ENCODE results near the gene MYL6.

Gene MYL6

GRCh38 chr12:56198836-56199235 lies 40.7 kb downstream of the MYL6 start:
- H3K4me3 ChIP-seq (replicated peaks; ENCODE audit: low read depth, low read length) = no peak overlapping the region
- TF ChIP-seq, protein P1, sequence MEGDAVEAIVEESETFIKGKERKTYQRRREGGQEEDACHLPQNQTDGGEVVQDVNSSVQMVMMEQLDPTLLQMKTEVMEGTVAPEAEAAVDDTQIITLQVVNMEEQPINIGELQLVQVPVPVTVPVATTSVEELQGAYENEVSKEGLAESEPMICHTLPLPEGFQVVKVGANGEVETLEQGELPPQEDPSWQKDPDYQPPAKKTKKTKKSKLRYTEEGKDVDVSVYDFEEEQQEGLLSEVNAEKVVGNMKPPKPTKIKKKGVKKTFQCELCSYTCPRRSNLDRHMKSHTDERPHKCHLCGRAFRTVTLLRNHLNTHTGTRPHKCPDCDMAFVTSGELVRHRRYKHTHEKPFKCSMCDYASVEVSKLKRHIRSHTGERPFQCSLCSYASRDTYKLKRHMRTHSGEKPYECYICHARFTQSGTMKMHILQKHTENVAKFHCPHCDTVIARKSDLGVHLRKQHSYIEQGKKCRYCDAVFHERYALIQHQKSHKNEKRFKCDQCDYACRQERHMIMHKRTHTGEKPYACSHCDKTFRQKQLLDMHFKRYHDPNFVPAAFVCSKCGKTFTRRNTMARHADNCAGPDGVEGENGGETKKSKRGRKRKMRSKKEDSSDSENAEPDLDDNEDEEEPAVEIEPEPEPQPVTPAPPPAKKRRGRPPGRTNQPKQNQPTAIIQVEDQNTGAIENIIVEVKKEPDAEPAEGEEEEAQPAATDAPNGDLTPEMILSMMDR (IDR thresholded peaks at IDR 0.05; ENCODE audit: low read depth, low read length, missing control alignments) = no peak
- DNase-seq (ENCODE audit: extremely low read depth, low read depth) = no peak

DNA sequence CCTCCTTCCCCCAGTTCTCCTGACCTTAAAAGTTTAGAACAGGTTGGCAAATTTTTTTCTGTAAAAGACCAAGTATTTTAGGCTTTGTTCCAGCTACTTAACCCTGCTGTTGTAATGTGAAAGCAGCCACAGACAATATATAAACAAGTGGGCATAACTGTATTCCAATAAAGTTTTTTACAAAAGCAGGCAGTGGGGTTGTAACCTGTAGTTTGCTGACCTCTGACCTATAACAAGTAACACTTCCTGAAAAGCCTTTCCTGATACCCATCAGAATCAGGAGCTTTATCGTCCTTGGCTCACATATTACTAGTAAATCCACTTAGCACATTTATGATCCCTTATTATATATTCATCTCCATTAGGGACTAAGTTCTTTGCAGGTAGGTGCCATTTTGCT lies 44.2 kb downstream of the MYL6 start:
- TF ChIP-seq, protein P1 (IDR thresholded peaks at IDR 0.05; ENCODE audit: low read depth, low read length, missing control alignments) = no peak
- no peak for DNase-seq (ENCODE audit: extremely low read depth, low read depth)
- no peak overlapping the region for H3K4me3 ChIP-seq (replicated peaks; ENCODE audit: low read depth, low read length)

DNA sequence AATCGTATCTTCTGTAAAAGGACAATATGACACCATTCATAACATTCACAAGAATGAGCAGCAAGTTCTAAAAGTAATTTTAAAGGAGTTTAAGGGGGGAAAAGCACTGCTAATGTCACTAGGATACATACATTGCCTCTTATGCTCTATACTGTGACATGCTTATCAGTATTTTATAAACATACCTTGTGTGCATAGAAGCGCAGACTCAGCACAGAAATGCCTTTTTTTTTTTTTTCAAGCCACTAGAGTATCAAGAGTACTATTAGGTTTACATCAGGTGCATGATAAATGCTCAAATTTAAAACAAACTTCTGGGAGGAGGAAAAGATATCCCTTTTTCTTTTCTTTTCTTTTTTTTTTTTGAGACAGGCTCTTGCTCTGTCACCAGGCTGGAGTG lies 44.7 kb downstream of the MYL6 start:
- TF ChIP-seq, protein P1 (IDR thresholded peaks at IDR 0.05; ENCODE audit: low read depth, low read length, missing control alignments) = no peak
- no peak overlapping the region for H3K4me3 ChIP-seq (replicated peaks; ENCODE audit: low read depth, low read length)
- DNase-seq (ENCODE audit: extremely low read depth, low read depth) = no peak

DNA sequence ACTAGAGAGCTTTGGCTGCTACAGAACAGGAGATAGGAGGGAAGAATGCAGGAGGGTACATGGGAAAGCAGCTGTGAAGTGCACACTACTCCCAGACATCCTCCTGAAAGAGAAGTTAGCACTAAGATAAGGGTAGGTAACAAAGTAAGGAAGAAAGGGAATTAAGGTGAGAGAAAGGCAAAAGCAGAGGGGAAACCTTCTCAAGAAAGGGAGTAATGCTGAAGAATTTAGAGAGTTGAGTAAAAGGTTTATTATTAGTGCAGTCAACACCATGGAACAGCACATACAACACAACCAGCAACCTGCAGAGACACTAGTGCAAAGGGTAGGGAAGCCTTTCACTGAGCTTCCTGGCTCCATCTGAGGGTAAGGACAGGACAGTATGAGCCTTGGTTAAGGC lies 46.1 kb downstream of the MYL6 start:
- H3K4me3 ChIP-seq (replicated peaks; ENCODE audit: low read depth, low read length) = no peak overlapping the region
- DNase-seq (ENCODE audit: extremely low read depth, low read depth) = no peak
- TF ChIP-seq, protein P1 (IDR thresholded peaks at IDR 0.05; ENCODE audit: low read depth, low read length, missing control alignments) = no peak

- H3K4me3 ChIP-seq (replicated peaks; ENCODE audit: low read depth, low read length) = no peak overlapping the region
- TF ChIP-seq, protein P1 (IDR thresholded peaks at IDR 0.05; ENCODE audit: low read depth, low read length, missing control alignments) = no peak
- DNase-seq (ENCODE audit: extremely low read depth, low read depth) = no peak
These were observed 47.3 kb downstream of the MYL6 start for GRCh38 chr12:56205445-56205844.

DNA sequence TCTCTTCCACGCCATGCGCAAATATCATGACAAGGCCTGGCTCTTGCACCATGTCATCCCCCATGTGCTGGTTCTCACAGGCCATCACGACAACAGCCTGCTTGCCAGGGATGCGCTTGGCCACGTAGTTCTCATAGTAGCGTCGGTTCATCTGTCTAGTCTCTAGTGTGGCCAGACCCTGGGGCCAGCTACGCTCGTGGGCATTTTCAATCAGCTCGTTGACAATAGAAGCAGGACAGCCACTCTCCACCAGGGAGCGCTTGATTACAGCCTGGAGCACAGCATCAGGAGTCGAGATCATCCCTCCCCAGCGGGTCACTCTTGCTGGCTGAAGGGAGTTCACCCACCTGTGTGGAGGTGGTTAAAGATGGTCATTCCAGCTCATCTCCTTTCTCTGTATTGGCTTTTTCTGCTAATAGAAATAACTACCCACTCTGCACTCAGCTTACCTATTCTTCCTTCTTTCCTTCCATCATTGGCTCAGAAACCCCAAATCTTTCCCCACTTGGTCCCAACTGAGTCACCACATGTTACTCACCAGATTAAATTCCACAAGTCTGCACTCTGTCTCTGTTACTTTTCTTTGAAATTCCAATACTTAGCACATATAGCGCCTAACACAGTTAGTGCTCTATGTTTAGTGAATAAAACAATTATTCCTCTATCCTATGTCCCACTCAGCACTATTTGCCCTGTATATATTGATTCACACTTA lies 48.5 kb downstream of the MYL6 start:
- H3K4me3 ChIP-seq (replicated peaks; ENCODE audit: low read depth, low read length) = no peak overlapping the region
- TF ChIP-seq, protein P1 (IDR thresholded peaks at IDR 0.05; ENCODE audit: low read depth, low read length, missing control alignments) = peak; percentile 75
- no peak for DNase-seq (ENCODE audit: extremely low read depth, low read depth)

DNA sequence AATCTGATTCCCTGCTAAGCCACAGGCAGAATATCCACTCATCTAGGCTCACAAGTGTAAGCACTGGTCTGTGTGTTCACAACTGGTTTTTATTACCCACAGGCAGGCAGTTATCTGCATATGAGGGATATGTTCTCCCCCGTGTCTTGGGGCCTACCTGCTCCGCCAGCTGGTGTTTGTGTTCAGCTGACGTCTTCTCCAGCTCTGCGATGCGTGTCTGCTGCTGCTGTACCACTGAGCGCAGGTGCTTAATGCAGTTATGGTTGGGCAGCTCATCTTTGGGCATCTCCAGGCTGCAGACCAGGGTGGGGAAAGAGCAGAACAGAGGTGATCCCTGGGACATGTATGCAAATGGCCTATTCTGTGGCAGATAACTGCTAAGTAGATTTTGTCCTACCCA lies 49.8 kb downstream of the MYL6 start:
- TF ChIP-seq, protein P1 (IDR thresholded peaks at IDR 0.05; ENCODE audit: low read depth, low read length, missing control alignments) = no peak
- no peak for DNase-seq (ENCODE audit: extremely low read depth, low read depth)
- H3K4me3 ChIP-seq (replicated peaks; ENCODE audit: low read depth, low read length) = no peak overlapping the region

Data from HFF-Myc (cell line).